ENCODE data around the gene COL25A1. TPM values are rescaled to one million over a fixed set of nuclear protein-coding genes. Genes with fewer than 3 reads are reported as not detected.

Gene COL25A1
- total RNA-seq, 1 experiment from 2014 or later: 4.2 TPM

GRCh38 chr4:108917255-108917654 lies 385.2 kb downstream of the COL25A1 start:
- no peak for TF ChIP-seq CTCF (conservative IDR thresholded peaks at IDR 0.05)
- H3K4ac ChIP-seq (ENCODE audit: low read depth, low read length): no peak overlapping the region
- no peak overlapping the region for H3K56ac ChIP-seq (ENCODE audit: insufficient read length, low read depth, low read length)
- no peak overlapping the region for H4K91ac ChIP-seq (ENCODE audit: insufficient read length, low read depth, low read length)
- H3K18ac ChIP-seq (ENCODE audit: insufficient read length, low read depth, low read length): no peak overlapping the region
- H3K79me2 ChIP-seq (ENCODE audit: insufficient read depth, low read length): no peaks in the 10 kb centered on the region
- H3K4me3 Mint-ChIP-seq: no peak overlapping the region; a peak in 1 of 5 replicates
- no peaks in the 10 kb centered on the region for H4K20me1 ChIP-seq (ENCODE audit: control insufficient read depth, insufficient read depth, insufficient read length)
- peak overlapping the region in 1 of 3 experiments; percentile 44; a peak in 1 of 7 replicates for H3K27ac Mint-ChIP-seq
- H3K36me3 Mint-ChIP-seq (ENCODE audit: insufficient read depth in 1 of 3, low read depth in 3 of 3): no peaks in the 10 kb centered on the region
- H3K27ac ChIP-seq (ENCODE audit: insufficient read length, low read depth, low read length): no peak overlapping the region
- no peak overlapping the region for H3K23ac ChIP-seq (ENCODE audit: insufficient read length, low read depth, low read length)
- no peaks in the 10 kb centered on the region for H3K79me1 ChIP-seq (ENCODE audit: insufficient read depth, low read depth, low read length, poor library complexity, severe bottlenecking)
- no peak overlapping the region for H2BK5ac ChIP-seq (ENCODE audit: insufficient read length, low read length)
- no peak overlapping the region for H3T11ph ChIP-seq (ENCODE audit: low read length)
- H3K4me2 ChIP-seq (ENCODE audit: insufficient read depth, insufficient read length, low read length): no peak overlapping the region
- no CpG with 5 or more reads among the region's 5 CpGs for WGBS (ENCODE audit: extremely low coverage, insufficient read length, low lambda C conversion rate)
- peaks cover 8 to 11% of the 10 kb centered on the region in 2 experiments; a peak in 2 of 4 replicates for H3K4me1 Mint-ChIP-seq
- H2BK20ac ChIP-seq (ENCODE audit: low read depth, low read length, poor library complexity, severe bottlenecking): no peak overlapping the region
- H2AK5ac ChIP-seq (ENCODE audit: insufficient read length, low read length): no peak overlapping the region
- no peak overlapping the region for H2BK15ac ChIP-seq (ENCODE audit: low read depth, low read length)
- H3K9ac ChIP-seq (ENCODE audit: extremely low read depth, insufficient read length, low read length): no peak overlapping the region
- no peak overlapping the region for H4K5ac ChIP-seq (ENCODE audit: insufficient read length, low read depth, low read length)
- H3K14ac ChIP-seq (ENCODE audit: insufficient read depth, low read length): no peak overlapping the region
- no peaks in the 10 kb centered on the region for H3K23me2 ChIP-seq (ENCODE audit: insufficient read length, low read depth, low read length, poor library complexity, severe bottlenecking)
- no peaks in the 10 kb centered on the region for H3K27me3 ChIP-seq (ENCODE audit: insufficient read depth, low read length)
- H2BK120ac ChIP-seq (ENCODE audit: low read depth, low read length, poor library complexity, severe bottlenecking): no peak overlapping the region
- H2BK12ac ChIP-seq (ENCODE audit: insufficient read length, low read depth, low read length): no peak overlapping the region
- no peaks in the 10 kb centered on the region for H3K27me3 Mint-ChIP-seq (ENCODE audit: low read depth)
- no peaks in the 10 kb centered on the region for H3K9me3 ChIP-seq (ENCODE audit: control insufficient read depth, low read depth, low read length)
- no peaks in the 10 kb centered on the region for H3K9me3 Mint-ChIP-seq
- H2AFZ ChIP-seq (ENCODE audit: low read length): no peak overlapping the region
- DNase-seq: no peak
- no peaks in the 10 kb centered on the region for H3K4me1 ChIP-seq (ENCODE audit: insufficient read depth, low read length)
- no peak overlapping the region for H4K8ac ChIP-seq (replicated peaks; ENCODE audit: insufficient read length, low read depth, low read length)
